SK-N-SH (cell line): Measurements from ENCODE around the gene HSDL1. TPM values are rescaled to one million over a fixed set of nuclear protein-coding genes. Genes with fewer than 3 reads are reported as not detected.

Experiments
- CTCF ChIA-PET: fragments of 300-600, 350-600 bp; formaldehyde crosslinking; extraction: SDS; loops from one replicate; lab custom pipeline; 2021; lab: Yijun Ruan, JAX
- POLR2A ChIA-PET: fragments of 350-600 bp; sonication (Branson Sonifier 250); formaldehyde crosslinking; extraction: SDS; loops from one replicate; lab custom pipeline; 2020; ENCODE audit warnings: antibody characterized with exemption, inconsistent platforms; lab: Yijun Ruan, JAX
- DNase-seq: peaks from one replicate; pipeline ENCODE4 v3.0.0; 2012
- H2AFZ ChIP-seq: fragments of 200-600 bp; sonication (generic); 2 replicates; pipeline ENCODE4 v1.8.1; 2016; ENCODE audit warnings: antibody characterized with exemption, mild to moderate bottlenecking, low read depth
- H3F3A ChIP-seq: fragments of 200-600 bp; sonication (generic); replicated peaks from 2 replicates; pipeline ENCODE3; 2016; ENCODE audit warnings: antibody characterized with exemption, mild to moderate bottlenecking; ENCODE audit not compliant: insufficient read depth
- H3K27ac ChIP-seq, 2 experiments: fragments of 200-500 bp in 1 of 2; fragments of 200-600 bp in 1 of 2; sonication (Bioruptor generic) in 1 of 2; sonication (generic), shearing (Covaris generic) in 1 of 2; 2 replicates each; pipeline versions ENCODE4 v1.5.1 to v1.6.1; 2014 to 2016; ENCODE audit warnings: low read depth in 2 of 2, inconsistent platforms in 1 of 2, low read length in 1 of 2, mild to moderate bottlenecking in 1 of 2, mixed read lengths in 1 of 2
- H3K27me3 ChIP-seq: fragments of 200-600 bp; sonication (generic), shearing (Covaris generic); 2 replicates; pipeline ENCODE4 v1.6.1; 2016; ENCODE audit warnings: mixed run types; ENCODE audit not compliant: insufficient read depth
- H3K36me3 ChIP-seq, 2 experiments: fragments of 200-500 bp in 1 of 2; fragments of 200-600 bp in 1 of 2; sonication (Bioruptor generic) in 1 of 2; sonication (generic) in 1 of 2; replicated peaks in 1 of 2; 2 replicates each; pipeline versions ENCODE3 to v1.5.1; 2014 to 2016; ENCODE audit warnings: low read length in 1 of 2, mild to moderate bottlenecking in 1 of 2; ENCODE audit not compliant: insufficient read depth in 2 of 2, control insufficient read depth in 1 of 2
- H3K4me1 ChIP-seq, 2 experiments: fragments of 200-500 bp in 1 of 2; fragments of 200-600 bp in 1 of 2; sonication (Bioruptor generic) in 1 of 2; sonication (generic), shearing (Covaris generic) in 1 of 2; 2 replicates each; pipeline versions ENCODE4 v1.5.1 to v1.6.1; 2014 to 2016; ENCODE audit warnings: low read depth in 1 of 2, low read length in 1 of 2, mixed run types in 1 of 2; ENCODE audit not compliant: insufficient read depth in 2 of 2, control insufficient read depth in 1 of 2
- H3K4me2 ChIP-seq: fragments of 200-600 bp; sonication (generic), shearing (Covaris generic); 2 replicates; pipeline ENCODE4 v1.6.1; 2017; ENCODE audit warnings: mixed run types
- H3K4me3 ChIP-seq, 2 experiments: fragments of 200-500 bp in 1 of 2; fragments of 200-600 bp in 1 of 2; sonication (Bioruptor generic) in 1 of 2; sonication (generic), shearing (Covaris generic) in 1 of 2; 2 replicates each; pipeline versions ENCODE4 v1.5.1 to v1.8.1; 2014 to 2016; ENCODE audit warnings: low read depth in 2 of 2, inconsistent platforms in 1 of 2, low read length in 1 of 2, mild to moderate bottlenecking in 1 of 2, mixed read lengths in 1 of 2, moderate library complexity in 1 of 2
- H3K79me2 ChIP-seq: fragments of 200-600 bp; sonication (generic); 2 replicates; pipeline ENCODE4 v1.8.1; 2017; ENCODE audit warnings: mild to moderate bottlenecking; ENCODE audit not compliant: insufficient read depth
- H3K9ac ChIP-seq: fragments of 200-600 bp; sonication (generic); 2 replicates; pipeline ENCODE4 v1.6.1; 2017; ENCODE audit warnings: mixed run types
- H3K9me2 ChIP-seq: fragments of 200-600 bp; sonication (generic); 2 replicates; pipeline ENCODE4 v1.6.1; 2017; ENCODE audit warnings: mixed run types
- H3K9me3 ChIP-seq: fragments of 200-600 bp; sonication (generic); 2 replicates; pipeline ENCODE4 v1.6.1; 2017; ENCODE audit warnings: mixed run types, mild to moderate bottlenecking, moderate library complexity
- H4K20me1 ChIP-seq: fragments of 200-600 bp; sonication (generic); 2 replicates; pipeline ENCODE4 v1.6.1; 2017; ENCODE audit warnings: mild to moderate bottlenecking, mixed run types; ENCODE audit not compliant: insufficient read depth
- ELF1 ChIP-seq: IDR thresholded peaks from 2 replicates; pipeline ENCODE4 v1.4.0; 2012
- EZH2phosphoT487 ChIP-seq: fragments of 200-600 bp; sonication (generic); IDR thresholded peaks from 2 replicates; pipeline ENCODE4 v1.6.1; 2017; ENCODE audit warnings: low read depth, mixed run types, mild to moderate bottlenecking, antibody characterized with exemption, moderate library complexity, borderline replicate concordance
- FOXM1 ChIP-seq: IDR thresholded peaks from 2 replicates; pipeline ENCODE4 v1.4.0; 2012; ENCODE audit warnings: low read depth, mild to moderate bottlenecking
- GATA2 ChIP-seq: sonication (generic); formaldehyde crosslinking; IDR thresholded peaks from 2 replicates; pipeline ENCODE4 v1.5.0; 2020; ENCODE audit warnings: mild to moderate bottlenecking, missing genetic modification reagents
- JUND ChIP-seq: IDR thresholded peaks from 2 replicates; pipeline ENCODE4 v1.4.0; 2012
- MEF2A ChIP-seq: IDR thresholded peaks from 2 replicates; pipeline ENCODE4 v1.4.0; 2012; ENCODE audit warnings: low read depth, borderline replicate concordance
- MXI1 ChIP-seq: IDR thresholded peaks from 2 replicates; pipeline ENCODE4 v1.6.1; 2012; ENCODE audit warnings: mild to moderate bottlenecking, low read depth, low read length, improper control_type of control experiment
- NRF1 ChIP-seq: IDR thresholded peaks from 2 replicates; pipeline ENCODE4 v1.6.1; 2012; ENCODE audit warnings: low read depth, mild to moderate bottlenecking, low read length
- PBX3 ChIP-seq: IDR thresholded peaks from 2 replicates; pipeline ENCODE4; 2012
- POLR2AphosphoS5 ChIP-seq: IDR thresholded peaks from 2 replicates; pipeline ENCODE4 v1.6.1; 2012; ENCODE audit warnings: low read depth, low read length
- RAD21 ChIP-seq: IDR thresholded peaks from 2 replicates; pipeline ENCODE4 v1.6.1; 2012; ENCODE audit warnings: mild to moderate bottlenecking, low read length
- RCOR1 ChIP-seq: fragments of 150-350 bp; IDR thresholded peaks from 2 replicates; pipeline ENCODE4 v1.6.1; 2017; ENCODE audit warnings: antibody characterized with exemption, low read length
- RFX5 ChIP-seq: IDR thresholded peaks from 2 replicates; pipeline ENCODE4 v1.6.1; 2012; ENCODE audit warnings: mild to moderate bottlenecking, improper control_type of control experiment, low read length
- SIN3A ChIP-seq: IDR thresholded peaks from 2 replicates; pipeline ENCODE4 v1.6.1; 2012; ENCODE audit warnings: low read depth, mild to moderate bottlenecking, low read length, moderate library complexity, borderline replicate concordance
- TAF1 ChIP-seq: IDR thresholded peaks from 2 replicates; pipeline ENCODE4 v1.6.1; 2012; ENCODE audit warnings: low read depth, mild to moderate bottlenecking, low read length, moderate library complexity, borderline replicate concordance
- TEAD4 ChIP-seq: IDR thresholded peaks from 2 replicates; pipeline ENCODE4 v1.4.0; 2012; ENCODE audit warnings: mild to moderate bottlenecking, borderline replicate concordance; ENCODE audit not compliant: insufficient read depth
- USF2 ChIP-seq: fragments of 150-350 bp; IDR thresholded peaks from 2 replicates; pipeline ENCODE4 v1.6.1; 2017; ENCODE audit warnings: antibody characterized with exemption, low read length, low read depth, borderline replicate concordance
- YY1 ChIP-seq: IDR thresholded peaks from 2 replicates; pipeline ENCODE4 v1.4.0; 2012; ENCODE audit warnings: low read depth, mild to moderate bottlenecking
- ZBTB33 ChIP-seq: IDR thresholded peaks from 2 replicates; pipeline ENCODE4 v1.4.0; 2012; ENCODE audit warnings: low read depth, borderline replicate concordance
- WGBS: methylation state at CpG from one replicate; pipeline ENCODE4 v1.1.6; 2017; ENCODE audit warnings: low lambda C conversion rate; 5-methylcytosine and 5-hydroxymethylcytosine counted together
- polyA plus RNA-seq, 3 experiments: library from polyadenylated mRNA; depleted of rRNA; stranded (reverse); fragments of >200 nt; gene quantifications; 2 replicates each; pipeline ENCODE4 v1.2.3, GENCODE V29; 2012

Gene HSDL1
- polyA plus RNA-seq, 1 of the 3 experiments (the other 2 are of a cell fraction): 14.5 TPM

GRCh38 chr16:84080378-84080777, 64.6 kb downstream of the HSDL1 start:
- H3K36me3 ChIP-seq: peaks cover 37 to 73% of the 10 kb centered on the region in 2 experiments
- no peaks in the 10 kb centered on the region for H3K27me3 ChIP-seq
- no peaks in the 10 kb centered on the region for H3F3A ChIP-seq
- H2AFZ ChIP-seq: no peak overlapping the region
- no peaks in the 10 kb centered on the region for H3K9me3 ChIP-seq
- H3K27ac ChIP-seq: no peak overlapping the region
- H3K9ac ChIP-seq: no peak overlapping the region
- ChIA-PET POLR2A (no interaction called here), CTCF (interaction anchor here (0.6 to 14.3 kb wide), 9 partner anchors 14 to 540 kb away, joined by 3 to 163 read pairs (median 5); partner anchors contain the start of gene TAF1C)
- no peak overlapping the region for H3K4me2 ChIP-seq
- no peaks in the 10 kb centered on the region; a peak in 1 of 4 replicates for H3K4me1 ChIP-seq
- TF ChIP-seq POLR2AphosphoS5 (no peak), YY1 (no peak), TAF1 (no peak), TEAD4 (no peak), RCOR1 (no peak), RAD21 (no peak), JUND (no peak), USF2 (no peak), PBX3 (no peak), EZH2phosphoT487 (no peak)
- H3K9me2 ChIP-seq: no peaks in the 10 kb centered on the region
- no peak overlapping the region for H3K4me3 ChIP-seq
- WGBS: 94% methylated on average over 8 of the region's 8 CpGs
- H3K79me2 ChIP-seq: peaks cover 17% of the 10 kb centered on the region
- H4K20me1 ChIP-seq: 0 out of 2 replicates have a peak, but pooled peaks cover 6% of the 10 kb centered on the region
- DNase-seq: no peak

GRCh38 chr16:84079664-84080063, 65.3 kb downstream of the HSDL1 start:
- POLR2A ChIA-PET: no interaction called here
- 0 out of 2 replicates have a peak, but pooled peaks cover 6% of the 10 kb centered on the region for H4K20me1 ChIP-seq
- H3K36me3 ChIP-seq: peaks cover 39 to 77% of the 10 kb centered on the region in 2 experiments
- DNase-seq: no peak
- TF ChIP-seq NRF1: no peak
- TF ChIP-seq RAD21: no peak
- no peak for TF ChIP-seq MXI1
- TF ChIP-seq MEF2A: no peak
- no peak for TF ChIP-seq PBX3
- TF ChIP-seq USF2: no peak
- no peak for TF ChIP-seq ELF1
- TF ChIP-seq GATA2 (CRISPR knock-in tag): no peak
- TF ChIP-seq RFX5: no peak
- no peak for TF ChIP-seq RCOR1
- TF ChIP-seq JUND: no peak
- no peak for TF ChIP-seq SIN3A
- no peak for TF ChIP-seq YY1
- TF ChIP-seq FOXM1: no peak
- no peak for TF ChIP-seq TAF1
- no peak for TF ChIP-seq POLR2AphosphoS5
- no peak for TF ChIP-seq ZBTB33
- H3K27ac ChIP-seq: no peak overlapping the region
- CTCF ChIA-PET: interaction anchor here (0.6 to 14.3 kb wide), 8 partner anchors 14 to 540 kb away, joined by 3 to 163 read pairs (median 4); partner anchors contain the start of gene TAF1C
- no peaks in the 10 kb centered on the region for H3K9me2 ChIP-seq
- no peak overlapping the region for H3K4me2 ChIP-seq
- H3K4me1 ChIP-seq: no peaks in the 10 kb centered on the region; a peak in 1 of 4 replicates
- H3K79me2 ChIP-seq: peaks cover 17% of the 10 kb centered on the region
- no peak overlapping the region for H2AFZ ChIP-seq
- whole genome bisulfite sequencing: 95% methylated on average over 6 of the region's 6 CpGs
- no peaks in the 10 kb centered on the region for H3F3A ChIP-seq
- no peaks in the 10 kb centered on the region for H3K9me3 ChIP-seq
- no peak overlapping the region for H3K9ac ChIP-seq
- H3K4me3 ChIP-seq: no peak overlapping the region
- H3K27me3 ChIP-seq: no peaks in the 10 kb centered on the region
